Kidney (tissue), 14 donors: ENCODE data around the gene ZFR2. TPM values are rescaled to one million over a fixed set of nuclear protein-coding genes. Genes with fewer than 3 reads are reported as not detected.
"Not testable (repeated sequence)": the region's sequence is repeated elsewhere in the genome, so short reads cannot be mapped to it uniquely, and the experiment has no call there.

ENCODE experiments used
- DNase-seq, 5 donors: peaks; one replicate each; pipeline ENCODE4 v3.0.0-alpha.2; 2013 to 2020
- FAIRE-seq: peaks from 2 replicates; lab custom pipeline; 2012; peaks lifted over from hg19 to GRCh38; lab: Jason Lieb, UNC
- H3K27ac ChIP-seq, 2 donors: one replicate each; pipeline ENCODE4 v1.7.0; 2013; ENCODE audit warnings: low read depth in 2 of 2, low read length in 2 of 2, inconsistent platforms in 1 of 2
- H3K27me3 ChIP-seq: one replicate; pipeline ENCODE4 v1.7.1; 2013; ENCODE audit warnings: low read length, inconsistent platforms; ENCODE audit not compliant: control insufficient read depth, insufficient read depth
- H3K36me3 ChIP-seq, 3 donors: one replicate each; pipeline versions ENCODE4 v1.7.0 to v1.7.1; 2013; ENCODE audit warnings: low read length in 3 of 3, control low read depth in 1 of 3, inconsistent platforms in 1 of 3; ENCODE audit not compliant: insufficient read depth in 3 of 3, control insufficient read depth in 2 of 3
- H3K4me1 ChIP-seq, 3 donors: one replicate each; pipeline versions ENCODE4 v1.7.0 to v1.7.1; 2013; ENCODE audit warnings: low read length in 3 of 3, inconsistent platforms in 1 of 3, low read depth in 1 of 3; ENCODE audit not compliant: control insufficient read depth in 2 of 3, insufficient read depth in 2 of 3
- H3K4me3 ChIP-seq, 3 donors: one replicate each; pipeline versions ENCODE4 v1.7.0 to v1.8.1; 2013; ENCODE audit warnings: low read length in 3 of 3, control low read depth in 1 of 3, inconsistent platforms in 1 of 3
- H3K9ac ChIP-seq, 3 donors: one replicate each; pipeline versions ENCODE4 v1.7.0 to v1.7.1; 2013; ENCODE audit warnings: low read length in 3 of 3, control low read depth in 1 of 3, inconsistent platforms in 1 of 3
- H3K9me3 ChIP-seq, 3 donors: one replicate each; pipeline versions ENCODE4 v1.7.0 to v1.7.1; 2013; ENCODE audit warnings: low read length in 3 of 3, control low read depth in 1 of 3, inconsistent platforms in 1 of 3; ENCODE audit not compliant: control insufficient read depth in 2 of 3, insufficient read depth in 1 of 3
- intact Hi-C: fragments of 100-400 bp; cut with DNase I; formaldehyde crosslinking; loops from one replicate; pipeline ENCODE4 v1.11.1; 2022
- polyA plus RNA-seq: library from polyadenylated mRNA; stranded (reverse); fragments of 350-450 nt; fragmentation: Illumina TruSeq; extraction: RNeasy Lipid Tissue Mini Kit (QIAGEN cat#74804); gene quantifications from one replicate; pipeline ENCODE4 v1.2.3, GENCODE V29; 2014; ENCODE audit warnings: low read depth, low replicate concordance; ENCODE audit not compliant: insufficient read depth
- total RNA-seq: library from RNA; stranded (reverse); fragmentation: NEBNext Ultra II Directional; extraction: Animal tissue kit (Norgen Biotek cat#: 25700); gene quantifications from one replicate; pipeline ENCODE4 v1.2.1, GENCODE V29; 2021
- TF ChIP-seq, protein P1 (sequence below): IDR thresholded peaks from 3 replicates; pipeline ENCODE4 v1.5.1; 2012; ENCODE audit warnings: mild to moderate bottlenecking, moderate library complexity, borderline replicate concordance; ENCODE audit not compliant: insufficient read depth; ENCODE audit errors: extremely low read depth
- donor health status: control.
- donor health status: control.
- donor health status: control.
- donor health status: control.
- donor health status: control.
- donor health status: DM: yes; HTN: yes; CAD: no.
- donor health status: Normal renal cell carcinoma (clear cell type).

Gene ZFR2
- total and polyA plus RNA-seq, 2 donors from 2014 or later: 0.22 TPM; not detected in 1

DNA sequence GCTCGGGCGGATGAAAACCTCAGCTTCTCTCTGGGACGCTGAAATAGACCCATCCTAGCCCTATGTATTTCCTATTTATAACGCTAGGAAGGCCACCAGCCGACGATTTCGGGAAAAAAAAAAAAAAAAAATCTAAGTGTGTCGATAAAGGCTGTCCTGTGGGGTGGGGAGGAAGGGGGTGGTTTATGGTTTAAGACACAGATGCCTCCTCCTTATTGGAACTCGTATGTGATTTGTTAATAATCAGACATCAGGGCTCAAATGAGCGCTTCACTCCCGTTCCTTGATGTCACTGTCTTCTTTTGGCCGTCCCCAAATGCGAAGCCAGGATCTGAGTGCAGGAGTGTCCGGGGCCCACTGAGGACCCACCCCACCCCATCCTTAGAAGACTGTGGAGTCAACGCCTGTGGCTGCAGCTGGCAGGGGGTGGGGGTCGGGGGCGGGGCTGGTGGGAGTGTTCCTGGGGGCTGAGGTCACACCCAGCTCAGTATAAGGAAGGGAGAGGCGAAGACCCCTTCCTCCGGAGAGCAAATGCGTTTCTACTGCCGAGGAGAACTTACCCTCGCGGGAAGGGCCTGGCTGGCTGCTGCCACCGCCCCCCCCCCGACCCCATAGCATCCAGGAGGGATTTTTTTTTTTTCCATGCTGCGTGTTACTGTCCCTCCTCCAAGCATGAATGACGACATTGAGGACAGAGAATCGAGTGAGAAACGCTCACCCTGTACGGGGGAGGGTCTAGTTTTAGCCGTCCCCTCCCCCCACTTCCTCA, 12.6 kb upstream of the ZFR2 start:
- Histone ChIP-seq H3K4me3 (no peak overlapping the region), H3K27me3 (peaks cover 9% of the 10 kb centered on the region)
- intact Hi-C loops: no loop called here

GRCh38 chr19:3880471-3881271, 11.8 kb upstream of the ZFR2 start, which contains the start of gene ATCAY:
Gene ATCAY, plus strand, starts transcription at chr19:3880685. Its CDS starts 5,083 bp downstream, at chr19:3885768.
- H3K27me3 ChIP-seq: peaks cover 9% of the 10 kb centered on the region
- DNase-seq: peak in 4 of 5 donors; percentile 32 to 70 (median 48)

More for the DNA sequence above, 12.6 kb upstream of the ZFR2 start:
- Histone ChIP-seq H3K9ac (no peak overlapping the region), H3K36me3 (no peaks in the 10 kb centered on the region), H3K27ac (no peak overlapping the region), H3K9me3 (no peaks in the 10 kb centered on the region), H3K4me1 (no peaks in the 10 kb centered on the region)
- FAIRE-seq (no peak), DNase-seq (peak in 1 of 5 donors; percentile 22)
- TF ChIP-seq, protein P1, sequence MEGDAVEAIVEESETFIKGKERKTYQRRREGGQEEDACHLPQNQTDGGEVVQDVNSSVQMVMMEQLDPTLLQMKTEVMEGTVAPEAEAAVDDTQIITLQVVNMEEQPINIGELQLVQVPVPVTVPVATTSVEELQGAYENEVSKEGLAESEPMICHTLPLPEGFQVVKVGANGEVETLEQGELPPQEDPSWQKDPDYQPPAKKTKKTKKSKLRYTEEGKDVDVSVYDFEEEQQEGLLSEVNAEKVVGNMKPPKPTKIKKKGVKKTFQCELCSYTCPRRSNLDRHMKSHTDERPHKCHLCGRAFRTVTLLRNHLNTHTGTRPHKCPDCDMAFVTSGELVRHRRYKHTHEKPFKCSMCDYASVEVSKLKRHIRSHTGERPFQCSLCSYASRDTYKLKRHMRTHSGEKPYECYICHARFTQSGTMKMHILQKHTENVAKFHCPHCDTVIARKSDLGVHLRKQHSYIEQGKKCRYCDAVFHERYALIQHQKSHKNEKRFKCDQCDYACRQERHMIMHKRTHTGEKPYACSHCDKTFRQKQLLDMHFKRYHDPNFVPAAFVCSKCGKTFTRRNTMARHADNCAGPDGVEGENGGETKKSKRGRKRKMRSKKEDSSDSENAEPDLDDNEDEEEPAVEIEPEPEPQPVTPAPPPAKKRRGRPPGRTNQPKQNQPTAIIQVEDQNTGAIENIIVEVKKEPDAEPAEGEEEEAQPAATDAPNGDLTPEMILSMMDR: no peak

GRCh38 chr19:3879656-3880055, 10.8 kb upstream of the ZFR2 start:
- H3K27ac ChIP-seq: no peak overlapping the region
- FAIRE-seq (no peak), DNase-seq (no peak)
- no peaks in the 10 kb centered on the region for H3K9me3 ChIP-seq
- intact Hi-C loops: no loop called here
- TF ChIP-seq, protein P1: no peak
- no peak overlapping the region for H3K9ac ChIP-seq
- H3K4me1 ChIP-seq: no peaks in the 10 kb centered on the region
- no peak overlapping the region for H3K4me3 ChIP-seq
- peaks cover 9% of the 10 kb centered on the region for H3K27me3 ChIP-seq
- no peaks in the 10 kb centered on the region for H3K36me3 ChIP-seq

More at GRCh38 chr19:3880471-3881271, 11.8 kb upstream of the ZFR2 start, which contains the start of gene ATCAY:
- H3K9ac ChIP-seq: no peak within 1 kb of the TSS
- no peaks in the 10 kb centered on the region for H3K36me3 ChIP-seq
- no peak within 1 kb of the TSS for H3K27ac ChIP-seq
- no peaks in the 10 kb centered on the region for H3K4me1 ChIP-seq
- TF ChIP-seq, protein P1: no peak
- FAIRE-seq: no peak
- intact Hi-C loops: no loop called here
- H3K4me3 ChIP-seq: no peak within 1 kb of the TSS
- H3K9me3 ChIP-seq: no peaks in the 10 kb centered on the region

GRCh38 chr19:3874695-3875094, 5.9 kb upstream of the ZFR2 start:
- H3K4me1 ChIP-seq, H3K27ac ChIP-seq, FAIRE-seq, intact Hi-C loops, H3K36me3 ChIP-seq, H3K9ac ChIP-seq, H3K27me3 ChIP-seq, DNase-seq, H3K4me3 ChIP-seq, H3K9me3 ChIP-seq: not testable (repeated sequence)
